Ovary (tissue), 9 donors: Measurements from ENCODE around the gene PRKG1. TPM values are rescaled to one million over a fixed set of nuclear protein-coding genes. Genes with fewer than 3 reads are reported as not detected.
"Not testable (repeated sequence)": the region's sequence is repeated elsewhere in the genome, so short reads cannot be mapped to it uniquely, and the experiment has no call there.

Experiments
- DNase-seq, 5 donors: peaks; one replicate each; pipeline ENCODE4 v3.0.0-alpha.2; 2019 to 2020
- H3K27ac ChIP-seq, 2 donors: fragments of 200-600 bp; one replicate each; pipeline versions ENCODE4 v1.5.1 to v1.8.0; 2019 to 2022
- H3K27me3 ChIP-seq: fragments of 200-600 bp; one replicate; pipeline ENCODE4 v1.8.0; 2022
- H3K36me3 ChIP-seq: fragments of 200-600 bp; sonication (generic); one replicate; pipeline ENCODE4 v1.5.1; 2019
- H3K4me1 ChIP-seq: one replicate; pipeline ENCODE4 v1.8.1; 2013; ENCODE audit warnings: mild to moderate bottlenecking, moderate library complexity; ENCODE audit not compliant: insufficient read depth
- H3K4me3 ChIP-seq: fragments of 200-600 bp; sonication (generic); one replicate; pipeline ENCODE4 v1.5.1; 2017
- H3K9me3 ChIP-seq, 2 donors: fragments of 200-600 bp in 1 of 2; sonication (generic) in 1 of 2; one replicate each; pipeline versions ENCODE4 v1.5.1 to v1.8.1; 2013 to 2019; ENCODE audit warnings: mild to moderate bottlenecking in 1 of 2, moderate library complexity in 1 of 2
- EP300 ChIP-seq: sonication (generic); formaldehyde crosslinking; IDR thresholded peaks from one replicate; pipeline ENCODE4 v1.6.1; 2017; ENCODE audit warnings: antibody characterized with exemption
- POLR2A ChIP-seq: fragments of 450-650 bp; IDR thresholded peaks from one replicate; pipeline ENCODE4 v1.6.1; 2017; ENCODE audit warnings: antibody characterized with exemption, mild to moderate bottlenecking, moderate library complexity
- WGBS, 3 donors: extraction: QIAGEN DNeasy Blood & Tissue Kit in 1 of 3; methylation state at CpG; one replicate each; pipeline versions ENCODE4 v1.1.5 to v1.1.7; 2013 to 2017; 5-methylcytosine and 5-hydroxymethylcytosine counted together
- intact Hi-C, 4 donors: fragments of 100-400 bp; cut with DNase I; formaldehyde crosslinking; loops; one replicate each; pipeline versions ENCODE4 v1.11.0 to v1.15.1; 2022 to 2023
- polyA plus RNA-seq, 2 donors: library from polyadenylated mRNA; stranded (reverse); fragments of 200-250 nt in 1 of 2; fragments of 350-450 nt in 1 of 2; fragmentation: Illumina TruSeq in 1 of 2; extraction: RNeasy Lipid Tissue Mini Kit (QIAGEN cat#74804) in 1 of 2; gene quantifications; one replicate each; pipeline ENCODE4 v1.2.3, GENCODE V29; 2013 to 2014
- total RNA-seq, 7 donors: library from RNA; depleted of rRNA in 2 of 7; stranded (reverse); fragments of >200 nt in 2 of 7; fragmentation: NEBNext Ultra II Directional in 3 of 7; extraction: Animal tissue kit (Norgen Biotek cat#: 25700) in 3 of 7; gene quantifications; one replicate each; pipeline versions ENCODE4 v1.1.0 to v1.2.4, GENCODE V29; 2016 to 2023
- TF ChIP-seq, protein P1 (sequence below), 3 donors: fragments of 450-650 bp in 2 of 3; fragments of 200-600 bp in 1 of 3; IDR thresholded peaks; one replicate each; pipeline versions ENCODE4 v1.5.1 to v1.8.0; 2016 to 2022; ENCODE audit warnings: antibody characterized with exemption in 3 of 3, mild to moderate bottlenecking in 1 of 3
- donor health status: DM: no; HTN: no; CAD: no; lungs with moderate emphysema.
- donor health status: DM: no; HTN: no; CAD: no.
- donor health status: Bipolar disorder and iron deficiency.
- donor health status: DM: yes; HTN: yes; CAD: no.
- donor health status: DM: no; HTN: no; CAD: no.
- donor health status: DM: yes; HTN: yes; CAD: no.

The PRKG1 gene
- total and polyA plus RNA-seq, 9 donors, result 2.8 to 21.1 (median 15.7) TPM

- Histone ChIP-seq H3K36me3 (no peaks in the 10 kb centered on the region), H3K27ac (no peak overlapping the region), H3K4me1 (no peaks in the 10 kb centered on the region), H3K27me3 (no peaks in the 10 kb centered on the region), H3K4me3 (no peak overlapping the region), H3K9me3 (no peaks in the 10 kb centered on the region)
- intact Hi-C loops, result no loop called here
- 73 to 94% (median 93%) methylated on average over 1 of the region's 1 CpG for WGBS, 3 donors
- no peak for DNase-seq
- TF ChIP-seq POLR2A (no peak), EP300 (no peak)
- TF ChIP-seq, protein P1, sequence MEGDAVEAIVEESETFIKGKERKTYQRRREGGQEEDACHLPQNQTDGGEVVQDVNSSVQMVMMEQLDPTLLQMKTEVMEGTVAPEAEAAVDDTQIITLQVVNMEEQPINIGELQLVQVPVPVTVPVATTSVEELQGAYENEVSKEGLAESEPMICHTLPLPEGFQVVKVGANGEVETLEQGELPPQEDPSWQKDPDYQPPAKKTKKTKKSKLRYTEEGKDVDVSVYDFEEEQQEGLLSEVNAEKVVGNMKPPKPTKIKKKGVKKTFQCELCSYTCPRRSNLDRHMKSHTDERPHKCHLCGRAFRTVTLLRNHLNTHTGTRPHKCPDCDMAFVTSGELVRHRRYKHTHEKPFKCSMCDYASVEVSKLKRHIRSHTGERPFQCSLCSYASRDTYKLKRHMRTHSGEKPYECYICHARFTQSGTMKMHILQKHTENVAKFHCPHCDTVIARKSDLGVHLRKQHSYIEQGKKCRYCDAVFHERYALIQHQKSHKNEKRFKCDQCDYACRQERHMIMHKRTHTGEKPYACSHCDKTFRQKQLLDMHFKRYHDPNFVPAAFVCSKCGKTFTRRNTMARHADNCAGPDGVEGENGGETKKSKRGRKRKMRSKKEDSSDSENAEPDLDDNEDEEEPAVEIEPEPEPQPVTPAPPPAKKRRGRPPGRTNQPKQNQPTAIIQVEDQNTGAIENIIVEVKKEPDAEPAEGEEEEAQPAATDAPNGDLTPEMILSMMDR (IDR thresholded peaks at IDR 0.05), result no peak
Measured at GRCh38 chr10:52239771-52240170, 1165.5 kb downstream of the PRKG1 start.

- 93 to 97% (median 97%) methylated on average over 2 of the region's 2 CpGs for WGBS, 3 donors
- no peaks in the 10 kb centered on the region for H3K4me1 ChIP-seq
- TF ChIP-seq, protein P1 (IDR thresholded peaks at IDR 0.05), result no peak
- TF ChIP-seq POLR2A, result no peak
- no peak for TF ChIP-seq EP300
- intact Hi-C loops, result no loop called here
- H3K36me3 ChIP-seq, result no peaks in the 10 kb centered on the region
- no peaks in the 10 kb centered on the region for H3K27me3 ChIP-seq
- no peak for DNase-seq
- no peak overlapping the region for H3K4me3 ChIP-seq
- no peaks in the 10 kb centered on the region for H3K9me3 ChIP-seq
- no peak overlapping the region for H3K27ac ChIP-seq
Measured at GRCh38 chr10:52245547-52245946, 1171.3 kb downstream of the PRKG1 start.

GRCh38 chr10:52247929-52248328, 1173.6 kb downstream of the PRKG1 start:
- intact Hi-C loops, H3K9me3 ChIP-seq, H3K36me3 ChIP-seq, H3K4me3 ChIP-seq, H3K27me3 ChIP-seq, H3K27ac ChIP-seq, DNase-seq, H3K4me1 ChIP-seq: not testable (repeated sequence)
- WGBS, 3 donors, result 89 to 95% (median 90%) methylated on average over 7 of the region's 7 CpGs

GRCh38 chr10:52248697-52249306, 1174.5 kb downstream of the PRKG1 start:
- H3K9me3 ChIP-seq, result no peaks in the 10 kb centered on the region
- H3K36me3 ChIP-seq, result no peaks in the 10 kb centered on the region
- no peak overlapping the region for H3K4me3 ChIP-seq
- intact Hi-C loops, result no loop called here
- WGBS, 3 donors, result 83 to 95% (median 92%) methylated on average over 4 of the region's 4 CpGs
- no peak overlapping the region for H3K27ac ChIP-seq
- H3K27me3 ChIP-seq, result no peaks in the 10 kb centered on the region
- DNase-seq, result no peak
- no peak for TF ChIP-seq POLR2A
- TF ChIP-seq, protein P1 (IDR thresholded peaks at IDR 0.05), result no peak
- no peak for TF ChIP-seq EP300
- no peaks in the 10 kb centered on the region for H3K4me1 ChIP-seq

DNA sequence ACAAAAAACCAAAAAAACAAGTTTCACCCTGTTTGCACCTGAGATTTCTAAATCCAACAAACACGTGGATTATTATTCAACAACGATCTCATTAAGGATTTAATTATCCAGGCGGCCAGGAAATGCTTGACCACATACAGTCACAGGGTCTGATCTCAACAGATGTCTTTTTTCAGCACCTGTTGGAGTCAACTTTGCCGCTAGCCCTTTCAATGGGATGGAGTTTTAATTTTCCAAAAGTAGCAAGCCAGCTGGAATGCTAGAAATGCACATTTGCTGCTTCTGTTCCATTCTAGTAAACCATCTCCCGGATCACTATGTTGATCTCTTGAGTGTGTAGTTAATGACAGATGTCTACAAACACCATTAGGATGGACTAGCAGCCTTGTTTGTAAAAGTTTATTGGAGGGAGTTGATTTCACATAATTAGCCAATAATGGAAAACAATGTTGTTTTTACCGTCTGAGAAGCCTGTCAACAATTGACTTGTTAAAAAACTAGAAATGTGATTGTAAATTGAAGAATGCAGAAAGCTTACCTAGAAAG, 1175.6 kb downstream of the PRKG1 start:
- intact Hi-C loops, result no loop called here
- no peaks in the 10 kb centered on the region for H3K36me3 ChIP-seq
- no peak overlapping the region for H3K27ac ChIP-seq
- 63 to 75% (median 65%) methylated on average over 6 of the region's 6 CpGs for WGBS, 3 donors
- no peak for DNase-seq
- H3K4me1 ChIP-seq, result no peaks in the 10 kb centered on the region
- no peaks in the 10 kb centered on the region for H3K27me3 ChIP-seq
- no peaks in the 10 kb centered on the region for H3K9me3 ChIP-seq
- no peak overlapping the region for H3K4me3 ChIP-seq
- TF ChIP-seq, protein P1 (IDR thresholded peaks at IDR 0.05), result no peak
- TF ChIP-seq POLR2A (no peak), EP300 (no peak)
